ENCODE results near the gene HERC6. TPM values are rescaled to one million over a fixed set of nuclear protein-coding genes. Genes with fewer than 3 reads are reported as not detected.

Gene HERC6
- total and polyA plus RNA-seq, 4 experiments from 2014 or later, result 26.8 to 32.0 (median 28.9) TPM

DNA sequence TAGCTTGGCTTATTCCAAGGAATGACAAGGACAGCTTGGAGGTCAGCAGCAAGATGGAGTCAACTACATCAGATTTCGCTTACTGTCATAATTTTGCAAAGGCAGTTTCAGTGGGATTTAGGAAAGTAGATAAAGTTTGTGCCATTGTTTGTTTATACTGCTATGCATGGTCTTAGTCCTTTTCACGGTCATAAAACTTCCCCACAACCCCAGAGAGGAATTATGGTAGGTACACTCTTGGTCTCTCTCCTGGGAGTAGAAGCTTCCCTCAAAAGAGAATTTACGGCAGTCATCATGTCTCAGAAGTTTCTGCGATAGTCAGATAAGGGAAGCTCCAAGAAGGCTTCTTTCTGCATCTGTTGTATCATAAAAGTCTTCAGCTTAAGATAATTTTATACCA is 27.9 kb upstream of the HERC6 start:
- H3K4me1 ChIP-seq (ENCODE audit: insufficient read depth, low read length), result no peaks in the 10 kb centered on the region

DNA sequence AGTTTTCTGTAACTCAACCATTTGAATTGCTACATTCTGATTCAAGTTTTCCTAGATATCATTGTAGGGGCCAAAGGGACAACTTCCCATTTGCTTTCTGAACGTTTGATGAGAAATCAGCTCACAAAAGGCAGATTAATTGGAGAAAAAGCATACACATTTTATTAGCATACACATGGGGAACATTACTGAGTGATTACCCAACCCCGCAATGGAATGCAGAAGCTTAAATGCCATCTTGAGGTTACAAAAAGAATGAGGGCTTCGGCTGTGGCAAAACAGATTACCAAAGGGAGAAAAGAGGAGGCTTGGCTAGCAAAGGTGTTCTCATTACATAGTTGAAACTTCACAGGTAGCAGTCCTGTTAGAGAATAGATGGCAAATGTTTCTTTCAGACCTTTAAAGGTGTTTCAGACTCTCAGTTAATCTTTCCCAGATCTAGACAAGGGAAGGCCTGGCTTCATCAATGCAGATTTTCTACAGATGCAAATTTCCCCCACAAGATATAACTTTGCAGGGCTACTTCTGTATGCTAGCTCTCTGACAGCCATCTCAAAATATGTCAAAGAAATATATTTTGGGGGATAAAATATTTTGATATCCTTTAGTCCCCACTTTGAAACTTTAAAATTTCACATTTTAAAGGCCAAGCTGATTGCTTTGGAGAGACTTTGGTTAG is 26.5 kb upstream of the HERC6 start:
- Histone ChIP-seq H3K4me3 (ENCODE audit: low read length in 2 of 2) (no peak overlapping the region), H3K9me3 (ENCODE audit: control insufficient read depth in 1 of 2, low read length in 2 of 2) (no peaks in the 10 kb centered on the region), H3K27me3 (ENCODE audit: insufficient read depth, low read length) (no peaks in the 10 kb centered on the region), H3K27ac (ENCODE audit: low read depth, low read length) (no peak overlapping the region), H3K36me3 (ENCODE audit: insufficient read depth, low read length) (no peaks in the 10 kb centered on the region), H3K4me1 (ENCODE audit: insufficient read depth, low read length) (no peaks in the 10 kb centered on the region)
- intact Hi-C loops (cut with micrococcal nuclease), result no loop called here
- Mint-ChIP-seq H3K4me3 (no peak overlapping the region), H3K4me1 (no peaks in the 10 kb centered on the region), H3K9me3 (peaks cover 0 to 25% (median 8%) of the 10 kb centered on the region in 8 donors), H3K36me3 (peaks cover 0 to 5% of the 10 kb centered on the region in 2 donors), H3K27ac (no peak overlapping the region), H3K27me3 (no peaks in the 10 kb centered on the region)
- CTCF ChIA-PET (ENCODE audit: partially characterized antibody), result interaction anchor here (0.9 kb wide), 1 partner anchor 11 kb away, joined by 3 read pairs; no protein-coding TSS in a partner anchor
- POLR2A ChIA-PET (ENCODE audit: partially characterized antibody), result interaction anchor here (1.6 kb wide), 1 partner anchor 68 kb away, joined by 5 read pairs; the partner anchor contains the start of gene PPM1K
- DNase-seq, result no peak

More for the DNA sequence above, 27.9 kb upstream of the HERC6 start:
- Mint-ChIP-seq H3K4me3 (no peak overlapping the region), H3K27me3 (no peaks in the 10 kb centered on the region), H3K4me1 (no peaks in the 10 kb centered on the region), H3K9me3 (peaks cover 0 to 25% (median 8%) of the 10 kb centered on the region in 8 donors), H3K27ac (no peak overlapping the region), H3K36me3 (peaks cover 0 to 5% of the 10 kb centered on the region in 2 donors)
- Histone ChIP-seq H3K36me3 (ENCODE audit: insufficient read depth, low read length) (no peaks in the 10 kb centered on the region), H3K4me3 (ENCODE audit: low read length in 2 of 2) (no peak overlapping the region), H3K27me3 (ENCODE audit: insufficient read depth, low read length) (no peaks in the 10 kb centered on the region), H3K27ac (ENCODE audit: low read depth, low read length) (no peak overlapping the region), H3K9me3 (ENCODE audit: control insufficient read depth in 1 of 2, low read length in 2 of 2) (no peaks in the 10 kb centered on the region)
- CTCF ChIA-PET (ENCODE audit: partially characterized antibody), result no interaction called here
- no peak for DNase-seq
- intact Hi-C loops (cut with micrococcal nuclease), result no loop called here
- POLR2A ChIA-PET (ENCODE audit: partially characterized antibody), result no interaction called here

DNA sequence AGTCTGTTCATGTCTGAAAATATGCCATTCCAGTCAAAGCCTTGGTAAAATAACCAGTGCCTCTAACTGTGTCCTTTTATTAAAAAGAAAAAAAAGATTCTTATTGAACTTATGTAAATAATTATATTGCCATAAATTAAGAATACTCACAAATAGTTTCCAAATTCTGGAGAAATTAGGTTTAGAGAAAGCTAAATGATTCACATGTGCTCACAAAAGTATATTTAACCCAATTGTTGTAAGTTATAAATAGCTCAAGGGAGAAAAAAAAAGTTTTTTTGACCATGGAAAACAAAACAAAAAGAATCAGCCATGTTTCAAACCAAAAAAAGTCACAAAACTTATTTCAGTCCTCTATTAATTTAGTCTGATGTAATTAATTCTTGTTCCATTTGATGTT is 25.3 kb upstream of the HERC6 start:
- no peaks in the 10 kb centered on the region for H3K36me3 ChIP-seq (ENCODE audit: insufficient read depth, low read length)
- no peak overlapping the region for H3K4me3 Mint-ChIP-seq
- no peaks in the 10 kb centered on the region for H3K27me3 ChIP-seq (ENCODE audit: insufficient read depth, low read length)
- H3K4me1 ChIP-seq (ENCODE audit: insufficient read depth, low read length), result no peaks in the 10 kb centered on the region
- peaks cover 0 to 25% (median 8%) of the 10 kb centered on the region in 8 donors for H3K9me3 Mint-ChIP-seq
- intact Hi-C loops (cut with micrococcal nuclease), result no loop called here
- H3K27ac ChIP-seq (ENCODE audit: low read depth, low read length), result no peak overlapping the region
- POLR2A ChIA-PET (ENCODE audit: partially characterized antibody), result no interaction called here
- H3K4me3 ChIP-seq (ENCODE audit: low read length in 2 of 2), result no peak overlapping the region
- DNase-seq, result no peak
- H3K27ac Mint-ChIP-seq, result no peak overlapping the region
- CTCF ChIA-PET (ENCODE audit: partially characterized antibody), result interaction anchor here (0.9 kb wide), 1 partner anchor 12 kb away, joined by 3 read pairs; no protein-coding TSS in a partner anchor
- H3K9me3 ChIP-seq (ENCODE audit: control insufficient read depth in 1 of 2, low read length in 2 of 2), result no peaks in the 10 kb centered on the region
- no peaks in the 10 kb centered on the region for H3K27me3 Mint-ChIP-seq
- no peaks in the 10 kb centered on the region for H3K4me1 Mint-ChIP-seq
- peaks cover 0 to 5% of the 10 kb centered on the region in 2 donors for H3K36me3 Mint-ChIP-seq

DNA sequence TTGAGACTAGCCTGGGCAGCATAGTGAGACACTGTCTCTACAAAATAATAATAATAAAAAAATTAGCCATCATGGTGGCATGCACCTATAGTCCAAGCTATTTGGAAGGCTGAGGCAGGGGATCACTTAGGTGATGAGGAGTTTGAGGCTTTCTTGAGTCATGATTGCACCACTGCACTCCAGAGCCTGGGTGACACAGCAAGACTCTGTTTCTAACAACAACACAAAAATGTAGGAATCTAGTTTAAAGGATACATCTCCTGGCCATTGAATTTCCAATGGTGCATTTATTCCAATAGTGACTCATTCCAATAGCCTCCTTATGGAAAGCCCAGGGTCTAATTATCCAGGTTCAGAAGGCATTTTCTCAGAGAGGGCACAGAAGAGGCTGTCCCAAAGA is 21.9 kb upstream of the HERC6 start:
- Histone ChIP-seq H3K4me1 (ENCODE audit: insufficient read depth, low read length) (no peaks in the 10 kb centered on the region), H3K4me3 (ENCODE audit: low read length in 2 of 2) (no peak overlapping the region), H3K36me3 (ENCODE audit: insufficient read depth, low read length) (no peaks in the 10 kb centered on the region), H3K27ac (ENCODE audit: low read depth, low read length) (no peak overlapping the region), H3K9me3 (ENCODE audit: control insufficient read depth in 1 of 2, low read length in 2 of 2) (no peaks in the 10 kb centered on the region), H3K27me3 (ENCODE audit: insufficient read depth, low read length) (no peaks in the 10 kb centered on the region)
- H3K27me3 Mint-ChIP-seq, result no peaks in the 10 kb centered on the region
- peaks cover 0 to 34% (median 10%) of the 10 kb centered on the region in 8 donors for H3K9me3 Mint-ChIP-seq
- CTCF ChIA-PET (ENCODE audit: partially characterized antibody), result no interaction called here
- H3K4me3 Mint-ChIP-seq, result no peak overlapping the region
- peaks cover 0 to 5% of the 10 kb centered on the region in 2 donors for H3K36me3 Mint-ChIP-seq
- no peak overlapping the region for H3K27ac Mint-ChIP-seq
- POLR2A ChIA-PET (ENCODE audit: partially characterized antibody), result no interaction called here
- intact Hi-C loops (cut with micrococcal nuclease), result no loop called here
- DNase-seq, result no peak
- H3K4me1 Mint-ChIP-seq, result no peaks in the 10 kb centered on the region

DNA sequence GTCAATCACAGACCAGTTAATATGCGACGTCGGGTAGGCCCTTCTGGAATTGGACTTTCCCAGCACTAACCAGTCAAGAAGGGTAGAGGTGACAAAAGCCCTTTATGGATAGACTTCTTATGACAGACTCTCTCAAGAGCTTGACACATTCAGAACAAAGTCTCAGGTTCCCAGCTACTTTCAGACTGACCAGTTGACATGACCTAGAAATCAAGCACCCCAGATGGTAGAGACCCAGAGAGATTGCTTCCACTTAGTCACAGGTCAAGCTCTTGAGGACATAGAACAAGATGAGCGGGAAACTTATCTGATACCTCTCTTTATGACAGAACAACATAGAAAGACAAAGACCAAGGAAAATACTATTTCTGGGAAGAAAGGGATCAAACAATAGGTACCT is 21.4 kb upstream of the HERC6 start:
- H3K27me3 Mint-ChIP-seq, result peaks cover 0 to 4% of the 10 kb centered on the region in 2 donors
- no peak overlapping the region for H3K27ac Mint-ChIP-seq
- ChIA-PET CTCF (ENCODE audit: partially characterized antibody) (no interaction called here), POLR2A (ENCODE audit: partially characterized antibody) (no interaction called here)
- no peaks in the 10 kb centered on the region for H3K36me3 ChIP-seq (ENCODE audit: insufficient read depth, low read length)
- no peak overlapping the region for H3K27ac ChIP-seq (ENCODE audit: low read depth, low read length)
- no peaks in the 10 kb centered on the region for H3K4me1 Mint-ChIP-seq
- DNase-seq, result no peak
- no peaks in the 10 kb centered on the region for H3K27me3 ChIP-seq (ENCODE audit: insufficient read depth, low read length)
- H3K4me3 ChIP-seq (ENCODE audit: low read length in 2 of 2), result no peak overlapping the region
- peaks cover 0 to 32% (median 10%) of the 10 kb centered on the region in 8 donors for H3K9me3 Mint-ChIP-seq
- peaks cover 0 to 2% of the 10 kb centered on the region in 2 donors for H3K36me3 Mint-ChIP-seq
- intact Hi-C loops (cut with micrococcal nuclease), result no loop called here
- H3K4me1 ChIP-seq (ENCODE audit: insufficient read depth, low read length), result no peaks in the 10 kb centered on the region
- H3K4me3 Mint-ChIP-seq, result no peak overlapping the region
- no peaks in the 10 kb centered on the region for H3K9me3 ChIP-seq (ENCODE audit: control insufficient read depth in 1 of 2, low read length in 2 of 2)

DNA sequence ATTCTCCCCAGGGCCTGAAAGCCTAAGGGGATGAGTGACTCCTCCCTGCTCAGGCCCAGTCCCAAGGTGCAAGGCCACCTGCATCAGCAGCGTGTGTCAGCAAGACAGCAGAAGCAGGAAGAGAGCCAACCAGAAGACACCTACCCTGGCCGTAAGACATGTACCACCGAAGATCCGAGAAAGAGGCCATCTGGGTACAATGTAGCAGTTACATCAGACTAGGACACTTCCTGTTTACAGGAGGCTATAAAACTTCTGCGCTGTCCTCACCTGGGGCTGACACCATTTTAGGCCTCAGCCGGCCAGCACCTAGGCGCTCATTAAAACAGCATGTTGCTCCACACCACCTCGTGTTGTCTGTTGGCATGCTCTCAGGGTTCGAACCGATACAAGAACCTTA is 19.1 kb upstream of the HERC6 start:
- DNase-seq, result no peak
- H3K4me1 ChIP-seq (ENCODE audit: insufficient read depth, low read length), result no peaks in the 10 kb centered on the region
- no peak overlapping the region for H3K4me3 Mint-ChIP-seq
- H3K9me3 ChIP-seq (ENCODE audit: control insufficient read depth in 1 of 2, low read length in 2 of 2), result no peaks in the 10 kb centered on the region
- peaks cover 0 to 9% of the 10 kb centered on the region in 2 donors for H3K27me3 Mint-ChIP-seq
- H3K36me3 ChIP-seq (ENCODE audit: insufficient read depth, low read length), result no peaks in the 10 kb centered on the region
- H3K36me3 Mint-ChIP-seq, result peaks cover 0 to 4% of the 10 kb centered on the region in 2 donors
- H3K4me1 Mint-ChIP-seq, result no peaks in the 10 kb centered on the region
- H3K4me3 ChIP-seq (ENCODE audit: low read length in 2 of 2), result no peak overlapping the region
- CTCF ChIA-PET (ENCODE audit: partially characterized antibody), result no interaction called here
- peak overlapping the region in 1 of 7 donors; percentile 64 for H3K27ac Mint-ChIP-seq
- POLR2A ChIA-PET (ENCODE audit: partially characterized antibody), result no interaction called here
- intact Hi-C loops (cut with micrococcal nuclease), result no loop called here
- peaks cover 2 to 31% (median 14%) of the 10 kb centered on the region in 8 donors for H3K9me3 Mint-ChIP-seq
- H3K27ac ChIP-seq (ENCODE audit: low read depth, low read length), result no peak overlapping the region
- H3K27me3 ChIP-seq (ENCODE audit: insufficient read depth, low read length), result no peaks in the 10 kb centered on the region

DNA sequence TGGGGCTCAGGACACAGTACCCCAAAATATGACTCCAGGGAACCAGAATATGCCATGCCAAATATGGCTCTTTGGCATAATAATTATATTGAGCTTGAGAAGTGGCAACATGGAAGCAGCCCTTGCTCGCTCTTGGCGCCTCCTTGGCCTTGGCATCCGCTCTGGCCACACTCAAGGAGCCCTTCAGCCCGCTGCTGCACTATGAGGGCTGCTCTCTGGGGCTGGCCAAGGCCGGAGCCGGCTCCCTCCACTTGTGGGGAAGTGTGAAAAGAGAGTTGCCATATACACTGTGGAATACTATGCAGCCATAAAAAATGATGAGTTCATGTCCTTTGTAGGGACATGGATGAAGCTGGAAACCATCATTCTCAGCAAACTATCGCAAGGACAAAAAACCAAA is 18.4 kb upstream of the HERC6 start:
- CTCF ChIA-PET (ENCODE audit: partially characterized antibody), result no interaction called here
- no peak overlapping the region for H3K4me3 Mint-ChIP-seq

More for the DNA sequence above, 18.4 kb upstream of the HERC6 start:
- peaks cover 2 to 27% (median 12%) of the 10 kb centered on the region in 8 donors for H3K9me3 Mint-ChIP-seq
- Histone ChIP-seq H3K36me3 (ENCODE audit: insufficient read depth, low read length) (no peaks in the 10 kb centered on the region), H3K27ac (ENCODE audit: low read depth, low read length) (no peak overlapping the region), H3K4me1 (ENCODE audit: insufficient read depth, low read length) (no peaks in the 10 kb centered on the region), H3K27me3 (ENCODE audit: insufficient read depth, low read length) (no peaks in the 10 kb centered on the region), H3K4me3 (ENCODE audit: low read length in 2 of 2) (no peak overlapping the region), H3K9me3 (ENCODE audit: control insufficient read depth in 1 of 2, low read length in 2 of 2) (no peaks in the 10 kb centered on the region)
- DNase-seq, result no peak
- peaks cover 0 to 9% of the 10 kb centered on the region in 2 donors for H3K27me3 Mint-ChIP-seq
- no peak overlapping the region for H3K27ac Mint-ChIP-seq
- peaks cover 0 to 4% of the 10 kb centered on the region in 2 donors for H3K36me3 Mint-ChIP-seq
- no peaks in the 10 kb centered on the region for H3K4me1 Mint-ChIP-seq
- POLR2A ChIA-PET (ENCODE audit: partially characterized antibody), result no interaction called here
- intact Hi-C loops (cut with micrococcal nuclease), result no loop called here

Measured in CD4-positive, alpha-beta memory T cell (primary cell).